Right lobe of liver (tissue), 4 donors: ENCODE measurements around the gene SPTBN1.

ENCODE experiments used
- POLR2A ChIP-seq: fragments of 450-650 bp; IDR thresholded peaks from one replicate; pipeline ENCODE4 v1.6.1; 2017; ENCODE audit warnings: antibody characterized with exemption, mild to moderate bottlenecking
- TF ChIP-seq, protein P1 (sequence below), 4 donors: fragments of 200-600 bp in 3 of 4; fragments of 450-650 bp in 1 of 4; IDR thresholded peaks; one replicate each; pipeline versions ENCODE4 v1.5.1 to v1.8.0; 2016 to 2022; ENCODE audit warnings: antibody characterized with exemption in 4 of 4, mild to moderate bottlenecking in 2 of 4
- donor health status: DM: no; HTN: no; CAD: no.
- donor health status: DM: no; HTN: no; CAD: no.
- donor health status: DM: no; HTN: yes; CAD: no.

DNA sequence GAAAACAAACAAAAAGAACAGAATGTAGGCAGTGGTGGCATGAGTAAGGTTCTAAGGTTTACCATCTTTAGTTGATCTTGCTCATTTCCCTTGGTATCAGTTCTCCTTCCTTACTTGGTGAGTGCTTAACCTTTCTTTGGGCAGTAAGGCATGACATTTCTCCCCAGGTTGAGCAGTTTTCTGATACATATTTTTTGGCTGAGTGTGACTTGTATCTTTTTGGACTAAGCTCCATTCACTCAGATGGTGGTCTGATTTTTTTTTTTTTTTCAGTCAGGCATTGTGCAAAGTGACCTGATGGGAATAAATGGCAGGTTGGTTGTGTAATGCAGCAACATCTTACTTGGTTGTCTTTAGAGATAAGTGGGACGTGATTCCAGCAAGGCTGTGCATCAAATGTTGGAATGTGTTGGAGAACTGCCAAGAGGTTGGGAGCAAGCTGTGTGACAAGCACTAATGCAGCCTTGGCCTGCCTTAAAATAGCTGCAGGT lies 15.1 kb downstream of the SPTBN1 start:
- TF ChIP-seq POLR2A, result no peak
- TF ChIP-seq, protein P1, sequence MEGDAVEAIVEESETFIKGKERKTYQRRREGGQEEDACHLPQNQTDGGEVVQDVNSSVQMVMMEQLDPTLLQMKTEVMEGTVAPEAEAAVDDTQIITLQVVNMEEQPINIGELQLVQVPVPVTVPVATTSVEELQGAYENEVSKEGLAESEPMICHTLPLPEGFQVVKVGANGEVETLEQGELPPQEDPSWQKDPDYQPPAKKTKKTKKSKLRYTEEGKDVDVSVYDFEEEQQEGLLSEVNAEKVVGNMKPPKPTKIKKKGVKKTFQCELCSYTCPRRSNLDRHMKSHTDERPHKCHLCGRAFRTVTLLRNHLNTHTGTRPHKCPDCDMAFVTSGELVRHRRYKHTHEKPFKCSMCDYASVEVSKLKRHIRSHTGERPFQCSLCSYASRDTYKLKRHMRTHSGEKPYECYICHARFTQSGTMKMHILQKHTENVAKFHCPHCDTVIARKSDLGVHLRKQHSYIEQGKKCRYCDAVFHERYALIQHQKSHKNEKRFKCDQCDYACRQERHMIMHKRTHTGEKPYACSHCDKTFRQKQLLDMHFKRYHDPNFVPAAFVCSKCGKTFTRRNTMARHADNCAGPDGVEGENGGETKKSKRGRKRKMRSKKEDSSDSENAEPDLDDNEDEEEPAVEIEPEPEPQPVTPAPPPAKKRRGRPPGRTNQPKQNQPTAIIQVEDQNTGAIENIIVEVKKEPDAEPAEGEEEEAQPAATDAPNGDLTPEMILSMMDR (IDR thresholded peaks at IDR 0.05), result no peak
